ENCODE measurements around the gene ANKIB1.

Gene ANKIB1

DNA sequence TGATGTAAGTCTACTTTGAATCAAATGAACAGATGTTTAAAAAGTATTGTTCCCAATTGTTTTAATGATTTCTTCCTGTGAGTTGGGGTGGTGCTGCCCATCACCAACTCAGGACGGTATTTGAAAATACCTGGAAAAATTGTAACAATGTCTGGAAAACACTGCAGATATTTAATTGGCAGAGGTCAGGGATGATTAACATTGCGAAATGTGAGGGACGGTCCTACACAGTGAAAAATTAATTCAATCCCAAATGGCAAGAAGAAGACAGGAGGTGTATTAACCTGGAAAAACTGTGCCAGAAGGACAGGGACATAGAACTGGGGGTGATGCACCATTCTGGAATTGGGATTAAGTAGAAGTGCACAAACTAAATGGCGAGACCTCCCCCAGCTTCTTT lies 29.6 kb downstream of the ANKIB1 start:
- no peak for DNase-seq

DNA sequence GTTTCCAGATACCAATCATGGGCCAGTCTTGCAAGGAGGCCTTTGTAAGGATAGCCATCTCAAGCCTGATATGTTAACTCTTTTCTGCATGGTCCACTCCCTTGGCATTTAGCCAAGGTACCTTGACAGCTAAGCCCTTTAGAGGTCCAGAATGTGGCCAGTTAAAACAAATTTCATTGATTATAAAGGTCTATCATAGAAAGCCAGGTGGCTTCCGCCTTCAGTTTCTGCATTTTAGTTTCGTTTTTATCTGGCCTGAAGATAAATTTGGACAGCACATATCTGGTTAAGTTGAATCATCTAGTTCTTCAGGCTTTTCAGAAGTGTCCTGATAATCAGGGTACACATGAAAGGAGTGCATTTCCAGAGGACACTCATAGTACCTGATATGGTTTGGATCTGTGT lies 30.7 kb downstream of the ANKIB1 start:
- no peak for DNase-seq

DNA sequence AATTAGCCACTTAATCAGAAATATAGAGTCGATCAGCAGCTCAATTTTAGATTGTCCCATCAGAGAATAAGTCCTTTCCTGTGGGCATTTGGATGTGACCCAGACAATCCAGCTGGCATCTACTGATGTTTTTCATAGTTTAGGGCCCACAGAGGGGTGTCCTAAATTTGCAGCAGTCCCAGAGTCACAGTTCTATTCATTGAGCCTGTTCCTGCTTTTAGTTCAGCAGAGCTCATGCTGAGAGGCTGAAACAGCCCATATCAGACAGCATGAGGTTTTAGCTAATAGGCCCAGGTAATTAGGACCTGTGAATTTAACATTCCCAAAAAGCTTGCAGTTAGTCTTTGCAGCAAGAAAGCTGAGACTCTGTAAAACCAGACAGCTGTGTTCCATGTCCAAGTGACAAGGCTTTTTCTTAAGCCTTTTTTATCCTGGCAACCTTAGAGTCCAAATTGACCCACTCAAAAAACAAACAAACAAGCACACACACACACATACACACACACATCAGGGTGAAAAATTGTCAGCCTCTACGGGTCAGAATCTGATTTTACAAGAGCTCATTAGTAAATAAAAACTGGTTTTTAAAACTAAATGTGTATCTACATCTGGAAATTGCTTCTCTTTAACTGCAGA lies 33.7 kb downstream of the ANKIB1 start:
- no peak for DNase-seq

DNA sequence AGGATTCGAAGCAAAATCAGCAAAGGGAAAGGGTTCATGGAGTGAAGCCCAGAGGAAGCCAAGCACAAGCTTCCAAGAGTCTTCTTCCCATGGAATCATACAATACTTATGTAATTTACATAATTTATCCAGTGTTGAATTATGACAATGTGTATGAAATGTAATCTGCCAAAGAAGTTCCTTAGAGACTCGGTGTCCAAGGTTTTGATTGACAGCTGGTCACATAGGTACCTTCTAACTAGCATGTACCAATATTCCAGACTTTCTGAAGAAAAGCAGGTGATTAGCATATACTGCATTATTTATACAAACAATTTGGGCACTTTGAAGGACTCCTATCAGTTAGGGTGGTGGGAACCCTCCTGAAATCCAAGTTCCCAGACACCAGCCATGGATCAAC lies 35.3 kb downstream of the ANKIB1 start:
- no peak for DNase-seq

DNA sequence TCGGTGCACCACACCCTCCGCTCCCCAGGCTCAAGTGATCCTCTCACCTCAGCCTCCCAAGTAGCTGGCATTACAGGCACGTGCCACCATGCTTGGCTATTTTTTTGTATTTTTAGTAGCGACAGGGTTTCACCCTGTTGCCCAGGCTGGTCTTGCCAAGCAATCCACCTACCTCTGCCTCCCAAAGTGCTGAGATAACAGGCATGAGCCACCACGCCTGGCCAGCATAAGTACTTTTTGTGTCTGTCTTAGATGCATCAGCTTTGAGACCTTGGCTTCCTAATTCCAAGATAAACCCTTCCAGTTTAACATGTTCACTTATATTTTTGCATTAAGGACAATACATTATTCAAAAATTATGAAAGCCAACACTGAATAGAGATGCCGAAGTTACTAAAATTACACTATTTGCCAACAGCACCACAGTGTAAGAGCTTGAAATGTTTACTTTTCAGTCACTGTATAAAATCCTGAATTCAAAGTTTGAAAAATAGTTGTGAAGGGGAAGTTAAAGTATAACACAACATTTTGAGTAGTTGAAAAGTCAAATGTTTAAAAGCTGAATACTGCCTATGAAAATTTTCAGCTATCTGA lies 36.5 kb downstream of the ANKIB1 start:
- DNase-seq, result no peak

DNA sequence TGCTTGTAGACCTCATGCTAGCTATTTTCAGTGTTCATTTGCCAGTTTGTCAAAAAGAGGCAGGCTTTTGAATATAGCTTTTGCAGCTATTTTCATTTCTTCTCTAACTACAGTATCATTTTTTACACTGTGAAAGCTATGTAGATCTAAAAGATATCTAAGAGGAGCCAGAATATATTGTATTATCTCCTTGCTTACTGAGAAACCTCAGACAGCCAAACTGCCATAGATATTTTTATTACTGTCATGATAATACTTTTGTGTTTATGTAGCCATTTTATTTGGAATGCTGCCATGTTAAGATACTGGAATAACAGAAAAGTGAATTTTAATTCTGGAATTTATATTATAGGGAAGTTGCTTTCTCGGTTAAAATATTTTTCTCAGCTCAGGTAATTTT lies 37.2 kb downstream of the ANKIB1 start:
- DNase-seq, result no peak

DNA sequence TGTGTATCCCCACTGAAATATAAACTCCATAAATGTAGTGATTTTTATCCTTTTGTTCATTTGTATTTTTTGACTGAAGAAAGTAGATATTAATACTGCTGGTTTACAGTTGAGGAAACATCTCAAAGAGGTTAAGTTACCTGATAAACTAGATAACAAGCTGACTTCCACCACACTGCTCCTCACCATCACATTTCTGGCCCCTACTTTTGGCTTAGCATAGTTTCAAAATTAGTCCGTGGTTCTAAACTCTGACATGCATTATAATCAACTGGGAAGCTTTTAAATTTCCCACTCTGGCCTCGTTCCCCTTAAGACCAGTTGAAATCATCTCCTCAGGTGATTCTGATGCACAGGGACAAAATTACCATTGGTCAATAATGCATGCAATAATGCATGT lies 43.5 kb downstream of the ANKIB1 start:
- DNase-seq, result no peak

DNA sequence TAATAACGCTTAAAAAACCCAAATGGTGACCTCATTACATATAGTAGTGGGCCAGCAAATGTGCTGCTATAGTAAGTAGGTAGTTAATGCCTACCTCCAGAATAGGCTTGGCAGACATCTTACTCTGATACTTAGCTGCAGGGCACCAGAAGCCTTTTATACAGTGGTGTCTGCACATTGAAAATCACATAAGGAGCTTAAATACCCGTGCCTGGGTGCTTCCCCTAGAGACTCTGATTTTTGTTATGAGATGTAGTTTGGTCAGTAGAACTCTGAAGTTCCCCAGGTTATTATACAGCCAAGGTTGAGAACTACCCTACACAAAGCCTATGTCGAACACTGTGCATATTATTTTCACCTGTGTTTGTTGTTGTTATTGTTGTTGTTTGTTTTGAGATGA lies 47.2 kb downstream of the ANKIB1 start:
- DNase-seq, result no peak

DNA sequence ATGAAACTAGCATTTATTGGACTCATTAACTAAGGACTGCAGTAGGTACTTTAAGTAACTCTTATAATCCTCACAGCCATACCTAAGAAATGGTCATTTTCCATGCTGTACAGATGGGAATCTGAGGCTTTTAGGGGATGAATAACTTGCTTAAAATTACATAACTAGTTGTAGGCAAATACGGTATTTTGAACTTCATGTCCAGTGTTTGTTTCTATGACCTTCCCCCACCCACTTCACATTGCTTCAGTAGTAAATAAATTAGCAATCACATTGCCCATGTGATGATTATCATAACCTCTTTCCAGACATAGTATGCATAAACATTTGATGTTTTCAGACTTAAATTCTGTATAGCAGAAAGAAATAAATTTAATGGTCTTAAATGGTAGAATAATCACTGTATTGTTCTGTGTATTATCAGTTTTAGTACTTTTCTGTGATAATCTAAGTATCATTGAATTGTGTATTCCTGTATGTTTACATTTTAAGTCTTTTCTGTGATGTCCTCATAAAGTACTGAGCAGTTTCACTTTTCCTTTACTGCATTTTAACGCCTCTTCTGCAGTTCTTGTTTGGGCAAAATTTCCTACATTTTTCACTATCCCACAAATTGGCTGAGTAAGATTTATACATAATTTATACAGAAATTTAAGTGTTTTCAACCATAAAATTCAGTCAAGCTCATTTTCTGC lies 48.3 kb downstream of the ANKIB1 start:
- DNase-seq, result no peak

DNA sequence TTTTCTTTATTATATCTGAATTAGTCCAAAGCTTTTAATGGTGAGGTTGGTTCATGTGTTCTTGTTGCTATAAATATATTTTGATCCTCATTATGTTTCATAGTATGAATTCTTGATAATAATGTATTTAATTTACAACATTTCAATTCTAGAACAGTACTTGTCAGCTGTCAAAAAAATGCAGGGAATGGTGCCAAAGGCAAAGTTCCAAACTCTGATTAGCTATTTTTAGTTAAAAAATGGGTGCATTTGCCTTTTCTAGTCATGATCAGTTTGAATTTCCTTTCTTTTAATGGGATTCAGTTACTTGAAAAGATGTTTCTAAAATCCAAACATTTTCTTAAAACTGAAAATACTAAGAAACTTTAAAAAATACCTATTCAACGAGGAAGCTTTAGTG lies 49.6 kb downstream of the ANKIB1 start:
- DNase-seq, result no peak

DNA sequence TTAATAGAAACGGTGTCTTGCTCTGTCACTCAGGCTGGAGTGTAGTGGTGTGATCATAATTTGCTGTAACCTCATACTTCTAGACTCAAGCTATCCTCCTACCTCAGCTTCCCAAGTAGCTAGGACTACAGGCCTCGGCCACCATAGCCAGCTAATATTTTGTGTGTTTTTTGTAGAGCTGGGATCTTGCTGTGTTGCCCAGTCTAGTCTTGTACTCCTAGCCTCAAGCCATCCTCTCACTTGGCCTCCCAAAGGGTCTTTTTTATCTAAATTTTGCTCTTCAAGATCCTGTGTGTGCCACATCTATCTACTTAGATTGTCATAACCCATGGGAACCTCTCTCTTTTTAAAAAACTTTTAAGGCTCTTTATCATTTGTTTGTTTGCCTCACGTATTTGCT lies 50.5 kb downstream of the ANKIB1 start:
- DNase-seq, result no peak

DNA sequence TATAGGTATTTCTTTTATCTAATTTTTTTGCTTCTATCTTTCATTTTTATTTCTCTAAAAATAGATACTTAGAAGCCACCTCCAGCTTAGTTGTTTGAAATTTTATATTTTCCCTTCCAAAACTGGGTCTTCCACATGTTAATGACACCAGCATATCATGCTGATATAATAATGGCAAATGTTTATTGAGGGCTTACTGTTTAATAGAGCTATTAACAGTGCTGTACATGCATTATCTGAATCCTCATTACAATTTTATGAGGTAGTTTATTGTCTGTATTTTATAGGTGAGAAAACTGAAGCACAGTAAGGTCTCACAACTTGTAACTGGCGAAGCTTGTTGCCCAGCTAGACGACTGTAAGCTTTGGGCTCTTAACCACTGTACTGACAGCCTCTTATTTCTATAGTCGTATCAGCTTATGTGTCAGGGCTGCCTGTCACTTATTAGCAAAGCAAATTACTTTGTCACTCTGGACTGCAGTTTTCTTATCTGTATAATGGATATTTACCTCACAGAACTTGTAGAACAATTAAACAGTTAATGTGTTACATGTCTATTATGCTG lies 51.2 kb downstream of the ANKIB1 start:
- no peak for DNase-seq

DNA sequence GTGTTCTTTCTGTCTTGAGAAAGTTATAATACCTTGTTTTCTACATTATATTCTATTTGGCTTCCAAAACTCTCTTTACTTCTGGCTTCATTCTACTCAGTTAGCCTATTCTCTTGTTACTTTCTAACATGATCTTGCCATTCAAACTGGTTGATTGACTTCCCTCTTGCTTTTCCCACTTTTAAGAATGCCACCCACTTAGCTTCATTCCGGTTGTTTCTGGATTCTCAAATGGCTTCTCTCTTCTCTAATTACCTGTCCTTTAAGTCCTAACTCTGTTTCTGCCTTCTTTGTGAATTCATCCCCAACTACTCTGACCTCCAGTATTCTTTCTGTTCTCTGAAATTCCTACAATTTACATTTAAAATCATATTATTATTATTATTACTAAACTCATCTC lies 52.0 kb downstream of the ANKIB1 start:
- DNase-seq, result no peak

DNA sequence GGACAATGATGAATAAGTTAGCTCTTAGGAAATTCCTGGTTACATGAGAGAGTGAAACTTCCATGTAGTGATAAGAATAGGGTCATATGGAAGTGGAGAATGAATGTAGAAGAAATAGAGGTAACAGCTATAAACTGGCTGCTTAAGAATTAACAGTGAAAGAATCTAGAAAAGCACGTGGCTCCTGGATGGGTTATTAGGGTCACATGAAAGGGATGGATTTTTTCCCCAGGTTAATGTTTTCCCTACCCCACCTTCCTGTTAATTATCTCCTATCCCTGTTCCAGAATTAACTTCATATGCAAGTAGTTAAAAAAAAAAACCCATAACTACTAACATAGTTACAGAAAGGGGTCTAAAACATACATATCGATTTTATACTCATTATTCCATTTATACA lies 58.0 kb downstream of the ANKIB1 start:
- no peak for DNase-seq

DNA sequence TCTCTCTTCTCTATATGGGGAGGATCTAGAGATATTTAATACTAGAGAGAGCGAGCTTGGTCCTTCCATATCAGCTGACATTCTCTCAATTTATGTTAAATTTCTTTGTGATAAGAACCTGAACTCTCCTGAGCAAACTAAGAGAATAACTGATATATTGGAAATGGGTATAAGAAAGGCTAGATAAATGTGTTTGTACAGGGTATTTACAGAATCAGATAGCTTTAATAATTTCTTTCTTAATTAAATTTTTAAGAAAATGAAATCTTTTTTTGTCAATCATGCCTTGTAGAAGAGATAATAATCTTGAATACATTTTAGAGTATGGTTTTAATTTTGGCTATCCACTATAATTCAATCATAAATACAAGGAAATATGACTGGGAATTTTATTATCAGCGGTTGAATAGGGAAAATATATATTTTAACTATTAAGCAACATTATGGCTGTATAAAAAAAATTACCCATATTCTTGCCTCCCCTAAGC lies 58.7 kb downstream of the ANKIB1 start:
- no peak for DNase-seq

DNA sequence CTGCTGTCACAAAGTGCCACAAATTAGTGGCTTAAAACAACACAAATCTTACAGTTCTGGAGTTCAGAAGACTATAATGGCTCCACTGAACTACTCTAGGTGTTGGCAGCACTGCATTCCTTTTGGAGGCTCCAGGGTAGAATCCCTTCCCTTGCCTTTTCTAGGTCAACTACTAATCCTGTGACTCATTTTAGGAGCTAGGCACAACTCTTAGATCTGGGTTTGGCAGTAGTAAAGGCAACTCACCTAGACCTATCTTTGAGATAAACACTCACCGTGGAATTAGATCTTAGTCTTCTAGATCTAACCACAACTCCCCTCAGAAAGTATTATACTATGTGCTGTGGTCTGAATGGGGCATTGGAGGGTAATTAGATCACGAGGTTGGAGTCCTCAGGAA lies 60.4 kb downstream of the ANKIB1 start:
- DNase-seq, result no peak

DNA sequence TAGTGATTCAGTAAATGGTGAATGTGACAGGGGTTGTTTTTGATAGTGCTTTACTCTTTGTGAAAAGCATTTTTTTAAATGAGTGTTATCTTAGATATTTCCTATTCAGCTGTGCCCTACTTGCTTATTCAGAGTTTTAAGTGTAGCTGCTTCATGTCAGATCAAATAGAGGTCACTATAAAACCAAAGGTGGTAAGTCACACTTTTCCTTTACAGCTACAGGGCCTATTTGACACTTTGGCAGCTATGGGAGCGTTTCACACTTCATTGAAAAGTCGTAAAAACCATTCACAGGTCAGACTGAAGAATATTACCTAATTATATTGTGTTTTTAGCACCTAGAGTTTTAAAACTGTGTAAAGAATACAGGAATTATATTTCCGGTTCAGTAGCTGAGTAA lies 67.3 kb downstream of the ANKIB1 start:
- no peak for DNase-seq

DNA sequence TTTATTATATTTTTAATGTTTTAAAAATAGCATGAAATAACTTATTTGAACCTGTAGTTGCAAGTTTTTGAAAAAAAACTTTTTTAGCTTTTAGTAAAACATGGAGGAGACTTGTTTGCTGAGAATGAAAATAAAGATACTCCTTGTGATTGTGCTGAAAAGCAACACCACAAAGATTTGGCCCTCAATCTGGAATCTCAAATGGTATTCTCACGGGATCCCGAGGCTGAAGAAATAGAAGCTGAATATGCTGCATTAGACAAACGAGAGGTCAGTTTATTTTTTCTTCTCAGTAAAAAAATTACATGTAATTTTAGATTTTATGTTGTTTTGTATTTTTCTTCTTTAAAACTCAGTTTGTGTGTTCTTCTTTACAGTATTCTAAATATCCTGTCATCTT lies 73.5 kb downstream of the ANKIB1 start:
- DNase-seq, result no peak

DNA sequence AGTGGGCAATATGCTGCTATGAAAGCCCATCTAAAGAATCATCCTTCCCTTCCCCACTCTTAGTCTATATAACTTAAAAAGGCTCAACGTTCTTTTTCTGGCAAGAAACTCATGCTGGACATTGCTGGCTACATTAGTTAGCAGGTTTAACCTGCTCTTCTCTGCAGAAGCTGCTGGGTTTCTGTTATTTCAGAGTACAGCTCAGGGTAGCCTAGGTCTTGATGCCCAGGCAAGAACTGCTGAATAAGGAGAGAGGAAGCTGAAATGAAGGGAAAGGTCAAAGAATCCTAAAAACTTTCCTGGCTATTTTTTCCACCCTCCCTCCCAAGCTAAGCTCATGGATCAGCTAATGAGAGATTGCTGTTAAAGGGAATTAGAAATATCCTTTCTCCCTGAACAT lies 79.4 kb downstream of the ANKIB1 start:
- no peak for DNase-seq

DNA sequence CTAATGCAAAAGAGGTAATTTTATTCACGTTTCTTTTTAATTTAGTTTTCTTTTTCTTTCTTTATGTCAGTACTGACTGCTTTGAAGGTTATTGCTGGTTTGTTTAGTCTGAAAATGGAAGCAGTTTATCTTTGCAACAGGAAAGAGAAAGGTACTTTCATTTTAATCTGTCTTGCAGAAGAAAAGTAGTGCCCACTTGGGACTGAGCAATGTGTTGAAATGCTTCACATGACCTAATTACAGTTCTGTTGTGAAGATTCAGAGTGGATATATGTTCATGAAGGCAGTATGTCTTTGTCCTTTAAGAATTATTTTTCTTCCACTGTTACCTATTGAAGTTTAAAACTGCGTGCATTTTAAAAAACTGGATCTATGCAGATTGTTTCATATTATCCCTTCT lies 80.1 kb downstream of the ANKIB1 start:
- DNase-seq, result no peak

DNA sequence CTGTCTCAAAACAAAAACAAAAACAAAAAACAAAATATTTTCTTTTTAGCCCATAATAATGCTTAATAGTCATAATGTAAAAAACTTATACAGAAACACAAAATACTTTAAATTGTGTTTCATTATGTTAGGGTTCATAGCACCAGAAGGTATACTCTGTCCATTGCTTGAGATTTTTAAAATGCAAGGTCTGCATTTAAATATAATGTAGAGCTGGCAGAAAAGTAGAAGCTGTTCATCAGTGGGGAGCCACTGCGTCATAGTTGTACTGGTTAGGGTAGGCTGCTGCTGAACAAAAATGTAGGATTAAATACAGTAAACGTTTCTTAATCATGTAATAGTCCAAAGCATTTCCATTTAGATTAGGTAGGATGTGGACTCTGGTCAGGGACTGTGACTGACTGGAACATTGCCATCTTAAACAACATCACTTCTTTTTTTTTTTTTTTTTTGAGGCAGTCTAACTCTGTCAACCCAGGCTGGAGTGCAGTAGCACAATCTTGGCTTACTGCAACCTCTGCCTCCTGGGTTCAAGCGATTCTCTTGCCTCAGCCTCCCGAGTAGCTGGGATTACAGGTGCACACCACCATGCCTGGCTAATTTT lies 85.2 kb downstream of the ANKIB1 start:
- DNase-seq, result no peak

DNA sequence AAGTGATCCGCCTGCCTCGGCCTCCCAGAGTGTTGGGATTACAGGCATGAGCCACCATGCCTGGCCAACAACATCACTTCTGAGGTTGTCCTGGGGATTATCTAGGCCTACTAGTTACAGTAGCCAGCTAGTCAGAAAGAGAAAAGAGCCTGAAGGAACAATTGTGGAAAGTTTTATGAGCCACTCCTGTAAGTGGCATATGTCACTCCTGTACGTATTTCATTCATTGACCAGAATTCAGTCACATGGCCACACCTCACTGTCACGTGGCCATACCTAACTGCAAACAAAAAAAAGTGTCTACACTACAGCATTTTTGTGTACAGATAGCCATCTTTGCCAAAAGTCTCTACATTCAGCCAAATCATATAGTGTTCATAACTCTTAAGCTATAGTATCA lies 85.7 kb downstream of the ANKIB1 start:
- DNase-seq, result no peak

DNA sequence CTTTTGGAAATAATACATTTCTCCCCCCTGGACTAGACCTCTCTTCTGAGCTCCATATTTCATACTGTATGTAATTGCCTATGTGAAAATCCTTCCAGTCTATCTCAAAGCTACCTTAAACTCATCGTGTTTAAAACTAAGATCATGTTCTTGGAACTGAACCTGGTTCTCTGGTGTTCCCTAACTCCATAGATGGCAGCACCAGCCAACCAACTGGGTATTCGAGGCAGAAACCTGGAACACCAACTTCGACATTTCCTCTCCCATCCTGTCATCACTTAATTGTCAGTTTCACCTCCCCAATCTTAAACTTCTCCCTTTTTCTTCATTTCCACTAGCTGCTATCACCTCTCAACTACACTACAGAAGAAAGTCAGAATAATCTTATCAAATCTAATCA lies 87.0 kb downstream of the ANKIB1 start:
- DNase-seq, result no peak

DNA sequence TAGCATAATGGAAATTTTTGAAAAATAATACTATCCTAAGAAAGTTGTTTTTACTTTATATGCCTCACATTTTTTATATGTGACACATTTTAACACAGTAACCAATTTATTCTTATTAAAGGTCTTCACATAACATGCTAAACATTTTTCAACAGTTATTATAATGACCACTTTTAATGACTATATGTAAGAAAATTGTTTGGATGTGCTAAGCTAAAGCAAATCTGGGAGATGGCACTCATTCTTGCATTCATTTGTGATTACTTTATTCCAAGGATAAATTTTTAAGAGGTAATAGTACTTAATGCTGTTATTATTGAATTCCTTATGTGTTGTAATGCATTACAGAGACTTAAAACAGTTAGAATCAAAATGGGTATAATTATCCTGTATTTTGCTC lies 88.1 kb downstream of the ANKIB1 start:
- no peak for DNase-seq
